HG03565 (cell line): ENCODE data around the gene PTPN3.

Experiments used
- ATAC-seq: cut with Tn5 transposase; IDR thresholded peaks from one replicate; pipeline ENCODE4 v1.9.1; 2021; ENCODE audit warnings: mild to moderate bottlenecking, moderate library complexity; ENCODE audit not compliant: unreplicated experiment

Gene PTPN3

GRCh38 chr9:109506097-109506712 lies 8.1 kb upstream of the PTPN3 start:
- no peak for ATAC-seq

- ATAC-seq, result no peak
These were observed 6.6 kb upstream of the PTPN3 start for GRCh38 chr9:109504689-109505088.

GRCh38 chr9:109500421-109500974 lies 2.4 kb upstream of the PTPN3 start:
- ATAC-seq, result no peak

- no peak for ATAC-seq
These were observed 1.7 kb upstream of the PTPN3 start for GRCh38 chr9:109499631-109500410.

- no peak for ATAC-seq
These were observed 1.1 kb upstream of the PTPN3 start for GRCh38 chr9:109499093-109499630.

- ATAC-seq, result no peak
These were observed 617 bp downstream of the PTPN3 start for GRCh38 chr9:109497226-109498153.

- ATAC-seq, result no peak
These were observed 1.3 kb downstream of the PTPN3 start for GRCh38 chr9:109496841-109497225.

- no peak for ATAC-seq
These were observed 1.9 kb downstream of the PTPN3 start for GRCh38 chr9:109496218-109496617.

GRCh38 chr9:109493648-109494047 lies 4.5 kb downstream of the PTPN3 start:
- no peak for ATAC-seq

- no peak for ATAC-seq
These were observed 6.5 kb downstream of the PTPN3 start for GRCh38 chr9:109491590-109491989.

- no peak for ATAC-seq
These were observed 9.2 kb downstream of the PTPN3 start for GRCh38 chr9:109488791-109489492.

GRCh38 chr9:109488351-109488750 lies 9.8 kb downstream of the PTPN3 start:
- ATAC-seq, result no peak

GRCh38 chr9:109487247-109487646 lies 10.9 kb downstream of the PTPN3 start:
- ATAC-seq, result peak; percentile 71

GRCh38 chr9:109483744-109484429 lies 14.2 kb downstream of the PTPN3 start:
- ATAC-seq, result no peak

GRCh38 chr9:109482391-109482916 lies 15.7 kb downstream of the PTPN3 start:
- ATAC-seq, result no peak

GRCh38 chr9:109481856-109482255 lies 16.3 kb downstream of the PTPN3 start:
- ATAC-seq, result no peak

- no peak for ATAC-seq
These were observed 18.3 kb downstream of the PTPN3 start for GRCh38 chr9:109479822-109480221.

- no peak for ATAC-seq
These were observed 19.3 kb downstream of the PTPN3 start for GRCh38 chr9:109478665-109479380.

GRCh38 chr9:109478051-109478563 lies 20.0 kb downstream of the PTPN3 start:
- no peak for ATAC-seq
